GM19193 (cell line): ENCODE measurements around the gene HK2.

Experiments used
- POLR2A ChIP-seq: IDR thresholded peaks from 4 replicates; pipeline ENCODE4 v1.6.1; 2011; ENCODE audit not compliant: insufficient read depth, insufficient read length; ENCODE audit errors: extremely low read depth

Gene HK2

DNA sequence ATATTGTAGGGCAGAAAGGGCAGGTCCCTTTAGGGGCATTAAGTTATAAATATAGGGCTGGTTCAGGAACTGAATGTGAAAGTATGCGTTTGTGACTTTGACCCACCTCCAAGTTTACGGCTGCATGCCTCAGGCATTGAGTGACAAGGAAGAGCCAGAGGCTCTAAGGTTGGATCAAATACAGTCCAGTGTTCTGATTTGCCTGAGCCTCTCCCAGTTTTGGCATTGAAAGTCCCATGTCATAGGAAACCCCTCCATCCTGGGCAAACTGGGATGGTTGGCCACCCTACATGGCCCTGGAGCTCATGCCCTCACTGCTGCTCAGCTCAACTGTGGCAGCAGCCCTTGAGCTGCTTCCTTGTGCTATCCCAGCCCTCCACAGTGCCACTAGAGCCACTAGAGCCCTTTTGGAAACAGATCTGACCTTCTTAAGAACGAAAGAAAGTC, 29.9 kb downstream of the HK2 start:
- no peak for TF ChIP-seq POLR2A

DNA sequence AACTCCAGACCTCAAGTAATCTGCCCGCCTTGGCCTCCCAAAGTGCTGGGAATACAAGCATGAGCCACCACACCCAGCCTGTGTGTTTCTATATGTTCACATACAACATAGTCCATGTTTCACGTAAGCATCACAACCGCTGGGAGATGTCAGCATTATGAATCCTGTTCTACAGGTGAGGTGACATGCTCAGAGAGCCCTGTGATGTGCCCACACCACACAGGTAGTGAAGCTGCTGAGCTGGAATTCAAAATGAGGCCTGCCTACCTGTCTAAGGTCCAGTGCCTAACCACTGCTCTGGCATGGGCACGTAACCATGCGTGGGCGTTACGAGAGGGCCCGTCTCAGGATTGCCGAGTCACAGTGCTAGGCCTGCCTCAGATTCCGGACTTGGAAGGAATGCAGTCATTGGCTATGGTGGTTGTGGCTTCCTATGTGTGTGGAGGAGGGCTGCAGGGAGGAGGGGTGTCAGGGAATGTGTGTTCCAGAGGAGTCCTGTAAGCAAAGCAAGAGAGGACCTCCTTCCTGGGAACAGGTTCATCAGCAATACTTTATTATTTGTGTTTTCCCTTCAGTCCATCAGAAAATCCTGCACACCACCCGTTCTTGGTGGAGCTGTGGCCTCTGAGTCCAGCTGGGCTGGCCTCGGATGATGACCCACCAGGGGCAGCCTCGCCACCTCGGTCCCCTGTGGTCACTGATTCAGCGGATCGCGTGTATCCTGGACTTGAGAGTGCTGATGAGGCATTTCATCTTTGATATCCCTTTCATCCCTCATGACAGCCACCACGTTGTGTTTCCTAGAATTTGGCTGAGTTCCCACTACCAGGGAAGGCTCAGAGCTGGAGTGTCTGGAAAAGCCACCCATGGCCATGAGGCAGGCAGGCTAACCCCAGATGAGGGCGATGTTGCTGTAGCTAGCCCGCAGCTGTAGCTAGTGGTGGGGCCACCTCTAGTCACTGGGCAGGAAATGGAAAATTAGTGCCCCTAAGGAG, 31.1 kb downstream of the HK2 start:
- TF ChIP-seq POLR2A, result no peak

DNA sequence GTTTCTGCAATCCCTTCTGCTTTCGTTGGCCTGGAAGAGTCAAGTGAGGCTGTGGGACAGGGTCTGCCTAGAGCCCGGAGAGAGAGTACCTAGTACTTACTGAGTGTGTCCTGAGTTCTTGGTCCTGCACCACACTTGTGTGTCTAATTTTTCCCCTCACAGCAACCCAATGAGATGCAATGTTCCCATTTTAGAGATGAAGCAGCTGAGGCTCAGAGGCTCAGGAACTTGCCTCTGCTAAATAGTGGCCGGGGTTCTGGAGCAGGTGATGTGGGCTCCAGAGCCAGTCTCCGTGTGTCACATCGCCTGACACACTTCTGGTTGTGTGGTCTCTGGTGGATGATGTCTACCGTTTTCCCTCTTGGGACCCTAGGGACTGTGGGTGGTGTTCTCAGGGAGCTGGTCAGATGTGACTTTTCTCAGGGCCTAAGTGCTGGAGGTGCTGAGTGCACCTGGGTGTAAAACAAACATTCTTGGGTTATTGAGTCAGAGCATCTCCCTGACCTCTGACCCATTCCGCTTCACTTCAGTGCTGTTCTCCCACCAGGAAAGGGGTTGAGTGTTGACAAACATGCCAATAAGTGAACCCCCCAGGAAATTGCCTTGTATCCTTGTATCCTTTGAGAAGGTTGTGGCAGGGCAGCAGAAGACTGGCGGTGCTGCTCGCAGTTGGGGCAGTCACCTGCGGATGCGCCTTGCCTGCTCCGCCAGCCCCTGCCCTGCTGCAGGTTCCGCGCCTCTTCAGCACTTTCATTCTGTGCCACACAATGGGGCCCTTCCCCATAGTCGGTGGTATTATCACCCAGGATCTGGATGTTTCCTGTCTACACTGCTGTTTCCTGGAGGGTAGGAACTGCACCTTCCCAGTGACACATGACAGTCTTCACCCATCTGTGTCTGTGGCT, 32.1 kb downstream of the HK2 start:
- TF ChIP-seq POLR2A, result no peak

DNA sequence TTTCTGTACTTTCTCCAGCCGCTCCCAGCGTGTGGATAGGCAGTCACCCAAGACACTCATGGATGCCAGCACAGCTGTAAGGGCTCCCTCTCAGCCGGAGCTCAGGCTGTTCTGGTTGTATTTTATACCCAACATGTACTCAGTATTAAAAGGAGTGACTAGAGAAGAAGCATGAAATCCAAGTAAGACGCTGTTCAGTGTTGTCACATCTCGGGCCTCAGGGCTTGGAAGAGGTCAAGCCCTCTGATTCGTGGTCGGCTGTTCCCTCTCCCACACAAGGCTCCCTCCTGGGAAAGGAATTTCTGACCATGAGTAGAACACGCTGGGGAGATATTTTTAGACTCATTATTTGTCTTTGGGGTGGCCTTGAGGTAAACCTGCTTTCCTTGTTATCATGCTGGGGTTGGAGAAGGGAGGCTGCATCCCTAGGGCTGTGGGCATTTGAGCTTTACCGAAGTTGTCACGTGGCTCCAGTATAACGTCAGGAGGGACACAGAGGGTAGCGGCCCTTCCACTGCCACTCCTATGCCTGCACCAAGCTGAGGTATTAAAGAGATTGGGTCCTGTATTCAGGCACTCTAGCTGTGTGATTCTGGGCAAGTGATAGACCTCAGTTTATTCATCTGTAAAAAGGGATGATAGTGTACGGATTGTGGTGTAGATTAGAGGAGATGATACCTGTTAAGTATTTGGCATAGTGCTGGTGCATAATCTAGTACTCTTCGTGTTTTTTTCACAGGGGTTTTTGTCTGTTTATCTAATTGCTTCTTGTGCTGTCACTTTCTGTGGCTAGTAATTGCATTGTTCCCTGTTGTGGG, 34.1 kb downstream of the HK2 start:
- no peak for TF ChIP-seq POLR2A

DNA sequence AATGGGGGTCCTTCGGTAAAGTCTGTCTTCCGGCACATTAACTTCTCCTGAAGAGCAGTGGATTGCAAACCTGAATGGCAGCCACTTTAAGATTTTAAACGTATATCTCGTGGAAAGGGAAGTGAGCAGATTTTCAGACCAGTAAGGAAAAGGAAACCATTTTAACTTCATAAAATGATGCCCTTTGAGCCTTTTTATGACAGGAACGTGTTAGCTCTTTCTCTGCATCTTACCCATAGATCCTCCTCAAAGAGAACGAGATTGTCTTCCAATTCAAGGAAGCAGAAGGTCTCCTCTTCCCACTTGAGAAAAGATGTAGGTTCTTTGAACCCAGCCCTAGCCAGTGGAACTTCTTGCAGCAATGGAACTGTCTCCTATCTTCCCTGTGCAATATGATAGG, 35.6 kb downstream of the HK2 start:
- no peak for TF ChIP-seq POLR2A

DNA sequence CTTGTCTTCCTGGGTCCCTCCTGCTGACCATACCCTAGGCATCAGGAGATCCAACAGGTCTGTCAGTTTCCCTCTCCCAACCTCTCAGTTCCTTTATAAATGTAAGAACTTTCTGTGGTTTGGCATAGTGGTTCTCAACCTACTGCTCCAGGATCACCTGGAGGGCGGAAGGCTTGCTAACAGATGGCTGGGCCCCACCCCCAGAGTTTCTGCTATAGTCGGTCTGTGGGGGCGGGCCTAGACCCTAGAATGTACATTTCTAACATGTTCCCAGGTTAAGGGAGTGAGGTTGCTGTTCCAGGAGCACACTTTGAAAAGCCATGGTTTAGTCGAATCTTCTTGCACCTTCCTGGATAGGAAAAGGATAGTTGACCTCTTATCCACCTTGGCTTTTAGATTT, 37.0 kb downstream of the HK2 start:
- TF ChIP-seq POLR2A, result no peak

DNA sequence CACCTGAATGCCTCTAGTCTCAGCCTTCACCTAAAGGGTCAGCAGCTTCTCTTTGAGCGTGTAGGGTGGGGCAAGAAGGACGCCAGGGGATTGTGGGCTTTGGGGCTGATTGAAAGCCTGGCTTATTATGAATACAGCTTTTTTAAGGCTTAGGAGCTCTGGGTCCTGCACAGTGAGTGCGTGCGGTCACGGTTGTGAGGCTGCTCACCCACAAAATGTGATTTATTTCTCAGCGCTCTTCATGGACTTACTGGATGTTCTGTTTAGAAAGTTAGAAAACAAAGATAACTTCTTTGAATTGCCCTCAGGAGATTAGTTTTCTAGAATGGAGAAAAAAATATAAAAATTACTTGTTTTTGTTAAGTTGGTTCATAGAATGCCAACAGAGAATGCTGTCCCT, 37.5 kb downstream of the HK2 start:
- no peak for TF ChIP-seq POLR2A

DNA sequence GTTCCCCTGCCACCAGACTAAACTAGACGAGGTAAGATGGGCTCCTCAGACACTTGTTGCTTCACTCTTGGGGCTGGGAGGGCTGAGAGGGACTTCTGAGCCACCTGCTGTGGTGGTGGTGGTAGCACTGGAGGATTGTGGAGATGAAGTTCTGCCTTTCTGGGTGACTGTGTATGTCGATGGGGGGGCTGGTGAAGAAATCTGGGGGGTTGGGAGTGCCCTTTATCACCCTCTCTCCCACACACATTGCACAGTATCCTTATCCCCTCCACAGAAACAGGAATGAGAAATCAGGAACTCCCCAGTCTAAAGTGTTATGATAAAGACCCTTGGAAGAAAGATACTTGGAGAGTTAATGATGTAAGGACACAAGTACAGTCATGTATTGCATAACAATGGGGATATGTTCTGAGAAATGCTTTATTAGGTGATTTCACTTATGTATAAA, 38.5 kb downstream of the HK2 start:
- no peak for TF ChIP-seq POLR2A

DNA sequence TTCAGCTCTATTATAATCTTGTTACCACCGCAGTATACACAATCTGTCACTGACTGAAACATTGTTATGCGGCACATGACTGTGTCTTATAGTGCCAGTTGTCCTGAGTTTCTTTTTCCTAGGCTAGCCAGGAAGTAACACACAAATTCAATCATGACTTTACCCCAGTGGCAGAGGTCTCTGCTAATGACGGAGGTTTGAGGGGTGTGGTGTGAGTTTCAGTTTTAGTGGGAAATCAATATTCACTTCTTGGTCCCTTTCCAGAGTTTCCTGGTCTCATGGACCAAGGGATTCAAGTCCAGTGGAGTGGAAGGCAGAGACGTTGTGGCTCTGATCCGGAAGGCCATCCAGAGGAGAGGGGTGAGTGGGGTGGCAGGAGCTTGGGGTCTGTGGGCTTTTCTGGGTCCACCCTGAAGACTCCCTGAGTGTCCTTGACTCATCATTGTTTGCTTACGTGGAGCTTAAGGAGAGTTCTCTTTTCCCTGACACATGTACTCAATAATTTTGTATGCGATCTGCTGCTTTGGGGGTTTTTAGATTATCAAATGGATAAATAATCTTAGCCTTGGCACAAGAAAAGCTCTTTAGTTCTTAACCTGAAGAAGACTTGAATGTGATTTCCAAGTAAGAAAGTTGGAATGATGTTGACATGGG, 39.2 kb downstream of the HK2 start:
- no peak for TF ChIP-seq POLR2A

DNA sequence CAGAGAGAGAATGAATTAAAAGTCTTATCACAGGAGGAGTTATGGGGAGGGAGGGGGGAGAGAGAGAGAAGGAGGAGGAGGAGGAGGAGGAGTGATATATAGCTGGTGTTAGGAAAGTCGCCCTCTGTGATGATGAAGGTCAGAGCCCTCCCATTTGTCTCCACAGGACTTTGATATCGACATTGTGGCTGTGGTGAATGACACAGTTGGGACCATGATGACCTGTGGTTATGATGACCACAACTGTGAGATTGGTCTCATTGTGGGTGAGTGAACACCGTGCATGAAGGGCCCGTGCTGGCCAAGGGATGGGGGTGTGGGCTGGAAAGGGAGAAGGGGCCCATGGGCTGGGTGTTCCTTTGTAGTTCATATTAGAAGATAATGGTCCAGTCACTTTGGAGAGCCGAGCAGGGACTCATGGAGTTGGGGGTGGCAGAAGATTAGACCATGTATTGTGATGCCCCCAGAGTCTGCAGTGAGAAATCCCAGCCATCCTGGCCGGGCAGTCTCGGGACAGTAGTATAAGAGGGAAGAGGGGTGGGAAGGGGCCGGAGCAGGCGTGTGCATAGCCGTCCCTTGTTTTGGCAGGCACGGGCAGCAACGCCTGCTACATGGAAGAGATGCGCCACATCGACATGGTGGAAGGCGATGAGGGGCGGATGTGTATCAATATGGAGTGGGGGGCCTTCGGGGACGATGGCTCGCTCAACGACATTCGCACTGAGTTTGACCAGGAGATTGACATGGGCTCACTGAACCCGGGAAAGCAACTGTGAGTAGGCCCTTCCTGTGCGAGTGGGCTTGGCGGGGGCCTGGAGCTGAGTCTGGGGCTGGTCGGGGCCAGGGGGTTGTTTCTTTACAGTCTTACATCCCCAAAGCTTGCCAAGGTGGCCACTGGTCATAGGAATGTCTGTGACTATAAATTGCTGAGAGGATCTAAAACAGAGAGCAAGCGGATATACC, 40.0 kb downstream of the HK2 start:
- TF ChIP-seq POLR2A, result no peak

DNA sequence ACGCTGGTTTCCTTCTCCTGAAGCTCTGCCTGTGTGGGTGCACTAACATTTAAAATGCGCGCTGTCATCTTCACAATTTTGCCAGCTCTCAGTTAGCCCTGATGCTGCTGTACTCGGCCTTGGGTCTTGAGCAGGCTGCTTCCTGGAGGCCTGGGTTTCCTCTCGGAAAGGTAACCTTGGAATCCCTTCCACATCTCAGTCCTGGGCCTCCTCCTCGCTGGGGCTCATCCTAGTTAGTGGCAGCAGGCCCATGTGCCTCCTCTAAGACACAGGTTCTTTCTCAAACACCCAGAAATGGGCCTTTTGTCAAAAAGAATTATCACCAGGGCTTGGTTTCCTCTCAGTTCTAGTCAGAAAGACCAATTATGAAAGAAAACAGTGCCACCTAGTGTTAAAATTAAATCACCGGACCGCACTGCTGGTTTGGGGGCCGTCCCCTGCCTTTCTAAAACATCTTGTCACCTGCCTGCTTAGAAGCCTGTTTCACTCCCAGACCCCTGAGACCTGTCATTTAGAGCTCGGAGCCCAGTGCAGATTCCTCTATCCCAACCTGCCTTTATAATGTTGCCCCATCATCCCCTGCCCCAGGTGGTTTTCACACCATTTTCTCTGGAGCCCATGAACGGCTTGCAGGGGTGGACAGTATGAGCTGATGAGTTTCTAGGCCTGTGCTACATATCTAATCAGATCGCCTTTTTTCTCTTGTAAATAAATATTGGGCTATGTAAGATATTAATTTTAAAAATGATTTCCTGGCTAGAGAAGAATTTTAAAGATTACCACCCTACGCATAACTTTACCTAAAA, 42.4 kb downstream of the HK2 start:
- TF ChIP-seq POLR2A, result no peak

DNA sequence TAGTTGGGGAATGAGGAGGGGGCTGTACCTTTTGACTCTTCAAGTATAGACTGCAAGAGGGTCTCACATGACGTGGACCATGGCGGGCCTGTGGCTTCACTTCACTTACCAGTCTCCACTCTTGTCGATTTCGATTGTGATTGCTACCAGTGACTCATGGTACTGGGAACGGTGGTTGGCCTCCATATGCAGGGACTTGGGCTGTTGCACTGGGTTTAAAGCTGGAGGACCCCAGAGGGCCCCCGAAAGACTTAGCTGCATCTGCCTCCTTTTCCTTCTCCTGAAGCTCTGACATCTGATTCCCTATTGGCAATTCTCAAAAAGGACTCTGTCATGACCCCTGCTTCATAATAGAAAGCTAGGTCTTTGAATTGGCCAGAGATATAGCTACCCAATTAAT, 43.4 kb downstream of the HK2 start:
- TF ChIP-seq POLR2A, result no peak
